SK-N-MC (cell line): ENCODE measurements around the gene DYNC1I1.

Experiments used
- EZH2 ChIP-seq: fragments of 200-600 bp; sonication (generic); IDR thresholded peaks from one replicate; pipeline ENCODE4 v1.6.1; 2017; ENCODE audit warnings: antibody characterized with exemption
- POLR2AphosphoS5 ChIP-seq: IDR thresholded peaks from 2 replicates; pipeline ENCODE4 v1.6.1; 2012; ENCODE audit warnings: mild to moderate bottlenecking, low read depth, low read length, borderline replicate concordance

DNA sequence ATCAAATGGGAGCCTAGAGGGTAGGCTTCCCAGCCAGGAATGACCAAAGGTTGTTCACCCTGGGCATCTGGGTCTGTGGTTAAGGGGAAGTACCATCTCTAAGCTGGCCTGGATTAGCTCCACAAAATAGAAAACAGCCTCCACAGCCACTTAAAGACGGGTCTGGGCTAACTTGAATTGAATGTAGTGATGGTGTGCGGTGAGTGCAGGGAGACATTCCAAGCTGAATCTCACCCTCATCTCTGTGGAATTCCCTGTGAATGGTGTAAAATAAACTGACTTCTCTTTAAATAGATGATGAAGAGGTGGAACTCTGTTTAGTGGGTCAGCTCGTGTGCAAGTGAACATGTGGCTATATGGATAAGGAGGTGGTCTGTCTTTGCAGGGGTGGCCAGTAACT lies 251.0 kb downstream of the DYNC1I1 start:
- no peak for TF ChIP-seq POLR2AphosphoS5
- no peak for TF ChIP-seq EZH2
